ENCODE results near the gene MC5R. TPM values are rescaled to one million over a fixed set of nuclear protein-coding genes. Genes with fewer than 3 reads are reported as not detected.
"Not testable (repeated sequence)": the region's sequence is repeated elsewhere in the genome, so short reads cannot be mapped to it uniquely, and the experiment has no call there.

Gene MC5R
- total RNA-seq, 4 donors from 2014 or later, result not detected

GRCh38 chr18:13836559-13836958, 12.6 kb downstream of the MC5R start:
- Histone ChIP-seq H3K9me3 (no peaks in the 10 kb centered on the region), H3K4me3 (no peak overlapping the region), H3K27me3 (no peaks in the 10 kb centered on the region), H3K27ac (no peak overlapping the region), H3K4me1 (no peaks in the 10 kb centered on the region), H3K36me3 (no peaks in the 10 kb centered on the region)
- TF ChIP-seq, protein P1, sequence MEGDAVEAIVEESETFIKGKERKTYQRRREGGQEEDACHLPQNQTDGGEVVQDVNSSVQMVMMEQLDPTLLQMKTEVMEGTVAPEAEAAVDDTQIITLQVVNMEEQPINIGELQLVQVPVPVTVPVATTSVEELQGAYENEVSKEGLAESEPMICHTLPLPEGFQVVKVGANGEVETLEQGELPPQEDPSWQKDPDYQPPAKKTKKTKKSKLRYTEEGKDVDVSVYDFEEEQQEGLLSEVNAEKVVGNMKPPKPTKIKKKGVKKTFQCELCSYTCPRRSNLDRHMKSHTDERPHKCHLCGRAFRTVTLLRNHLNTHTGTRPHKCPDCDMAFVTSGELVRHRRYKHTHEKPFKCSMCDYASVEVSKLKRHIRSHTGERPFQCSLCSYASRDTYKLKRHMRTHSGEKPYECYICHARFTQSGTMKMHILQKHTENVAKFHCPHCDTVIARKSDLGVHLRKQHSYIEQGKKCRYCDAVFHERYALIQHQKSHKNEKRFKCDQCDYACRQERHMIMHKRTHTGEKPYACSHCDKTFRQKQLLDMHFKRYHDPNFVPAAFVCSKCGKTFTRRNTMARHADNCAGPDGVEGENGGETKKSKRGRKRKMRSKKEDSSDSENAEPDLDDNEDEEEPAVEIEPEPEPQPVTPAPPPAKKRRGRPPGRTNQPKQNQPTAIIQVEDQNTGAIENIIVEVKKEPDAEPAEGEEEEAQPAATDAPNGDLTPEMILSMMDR (IDR thresholded peaks at IDR 0.05), result no peak
- no peak for TF ChIP-seq POLR2A (IDR thresholded peaks at IDR 0.05)
- intact Hi-C loops (cut with DNase I; ENCODE audit: low total_unique reads), result no loop called here
- DNase-seq, result no peak

DNA sequence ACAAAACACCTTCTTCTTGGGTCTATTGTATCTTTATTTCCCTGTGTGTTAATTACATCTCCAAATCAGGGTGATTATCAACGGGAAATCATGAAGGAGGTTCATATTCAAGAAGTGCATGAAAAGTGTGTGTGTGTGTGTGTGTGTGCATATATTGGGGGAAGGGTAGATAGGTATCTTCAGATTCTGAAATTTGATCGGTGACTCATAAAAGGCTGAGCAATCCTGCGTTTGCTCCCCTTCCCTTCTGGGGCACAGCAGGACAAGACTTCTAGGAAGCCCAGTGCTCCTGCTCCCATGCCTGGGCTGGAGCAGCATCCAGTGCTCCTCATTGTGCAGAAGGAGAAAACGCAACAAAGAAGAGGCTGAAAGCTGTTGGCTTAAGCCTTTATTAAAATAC, 25.8 kb downstream of the MC5R start:
- H3K27ac ChIP-seq, result no peak overlapping the region

GRCh38 chr18:13862898-13863297, 38.9 kb downstream of the MC5R start:
- H3K9me3 ChIP-seq; intact Hi-C loops (cut with DNase I; ENCODE audit: low total_unique reads); H3K27ac ChIP-seq; DNase-seq; H3K36me3 ChIP-seq; H3K4me3 ChIP-seq; H3K27me3 ChIP-seq; H3K4me1 ChIP-seq: not testable (repeated sequence)

More for the DNA sequence above, 25.8 kb downstream of the MC5R start:
- TF ChIP-seq, protein P1 (IDR thresholded peaks at IDR 0.05), result no peak
- TF ChIP-seq POLR2A (IDR thresholded peaks at IDR 0.05), result no peak
- no peaks in the 10 kb centered on the region for H3K36me3 ChIP-seq
- H3K9me3 ChIP-seq, result no peaks in the 10 kb centered on the region
- no peak overlapping the region for H3K4me3 ChIP-seq
- no peak for DNase-seq
- intact Hi-C loops (cut with DNase I; ENCODE audit: low total_unique reads), result no loop called here
- H3K27me3 ChIP-seq, result no peaks in the 10 kb centered on the region
- no peaks in the 10 kb centered on the region for H3K4me1 ChIP-seq

GRCh38 chr18:13868501-13869271, 44.7 kb downstream of the MC5R start:
- H3K9me3 ChIP-seq, result no peaks in the 10 kb centered on the region
- no peak for DNase-seq
- H3K36me3 ChIP-seq, result no peaks in the 10 kb centered on the region
- TF ChIP-seq, protein P1 (IDR thresholded peaks at IDR 0.05), result no peak
- no peak for TF ChIP-seq POLR2A (IDR thresholded peaks at IDR 0.05)
- H3K4me3 ChIP-seq, result no peak overlapping the region
- no peaks in the 10 kb centered on the region for H3K4me1 ChIP-seq
- no peak overlapping the region for H3K27ac ChIP-seq
- intact Hi-C loops (cut with DNase I; ENCODE audit: low total_unique reads), result no loop called here
- H3K27me3 ChIP-seq, result no peaks in the 10 kb centered on the region

DNA sequence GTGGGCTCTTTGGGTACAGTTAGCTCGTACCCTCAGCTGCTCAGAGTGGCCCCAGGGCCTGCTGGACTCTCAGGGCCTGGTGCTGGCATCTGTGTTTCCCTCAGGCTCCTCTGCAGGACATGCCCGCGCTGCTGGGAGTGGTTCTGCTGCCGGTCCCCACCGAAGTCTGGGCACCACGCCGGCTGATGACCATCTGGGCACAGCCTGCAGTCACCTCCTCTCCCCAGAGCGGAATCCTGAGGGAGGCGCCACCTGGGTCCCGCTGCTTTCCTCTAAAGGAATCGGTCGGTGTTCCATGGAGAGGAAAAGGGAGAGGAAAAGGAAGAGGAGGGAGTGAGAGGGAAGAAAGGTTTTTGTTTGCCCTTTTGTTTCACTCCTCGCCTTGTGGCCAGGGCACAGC, 47.8 kb downstream of the MC5R start:
- TF ChIP-seq POLR2A (IDR thresholded peaks at IDR 0.05), result no peak
- TF ChIP-seq, protein P1 (IDR thresholded peaks at IDR 0.05), result no peak
- Histone ChIP-seq H3K9me3 (no peaks in the 10 kb centered on the region), H3K4me3 (no peak overlapping the region), H3K36me3 (no peaks in the 10 kb centered on the region), H3K27me3 (no peaks in the 10 kb centered on the region), H3K4me1 (no peaks in the 10 kb centered on the region), H3K27ac (no peak overlapping the region)
- intact Hi-C loops (cut with DNase I; ENCODE audit: low total_unique reads), result no loop called here
- no peak for DNase-seq
